HG03175 (cell line): ENCODE measurements around the gene GAN.
"Not testable (repeated sequence)": the region's sequence is repeated elsewhere in the genome, so short reads cannot be mapped to it uniquely, and the experiment has no call there.

Experiments
- ATAC-seq: cut with Tn5 transposase; IDR thresholded peaks from one replicate; pipeline ENCODE4 v1.9.1; 2021; ENCODE audit warnings: mild to moderate bottlenecking, moderate library complexity; ENCODE audit not compliant: unreplicated experiment

Gene GAN

GRCh38 chr16:81421536-81421935 is 106.8 kb downstream of the GAN start:
- ATAC-seq: no peak

GRCh38 chr16:81422153-81422552 is 107.4 kb downstream of the GAN start:
- not testable (repeated sequence) for ATAC-seq

GRCh38 chr16:81424771-81425170 is 110.0 kb downstream of the GAN start:
- no peak for ATAC-seq

GRCh38 chr16:81427219-81427618 is 112.5 kb downstream of the GAN start:
- ATAC-seq: no peak

GRCh38 chr16:81429045-81429521 is 114.3 kb downstream of the GAN start:
- no peak for ATAC-seq

- ATAC-seq: no peak
These were observed 117.0 kb downstream of the GAN start for GRCh38 chr16:81431554-81432353.

- no peak for ATAC-seq
These were observed 118.3 kb downstream of the GAN start for GRCh38 chr16:81432937-81433557.

- no peak for ATAC-seq
These were observed 120.3 kb downstream of the GAN start for GRCh38 chr16:81435103-81435502.

- no peak for ATAC-seq
These were observed 120.8 kb downstream of the GAN start for GRCh38 chr16:81435567-81435966.

GRCh38 chr16:81436386-81436785 is 121.6 kb downstream of the GAN start:
- ATAC-seq: no peak

- no peak for ATAC-seq
These were observed 123.1 kb downstream of the GAN start for GRCh38 chr16:81437865-81438264.
